SKM-1 (cell line): ENCODE measurements around the gene MEIS1.

Experiments
- DNase-seq: peaks from one replicate; lab custom pipeline; 2025; ENCODE audit not compliant: unreplicated experiment; lab: John Stamatoyannopoulos, UW

MEIS1 gene

DNA sequence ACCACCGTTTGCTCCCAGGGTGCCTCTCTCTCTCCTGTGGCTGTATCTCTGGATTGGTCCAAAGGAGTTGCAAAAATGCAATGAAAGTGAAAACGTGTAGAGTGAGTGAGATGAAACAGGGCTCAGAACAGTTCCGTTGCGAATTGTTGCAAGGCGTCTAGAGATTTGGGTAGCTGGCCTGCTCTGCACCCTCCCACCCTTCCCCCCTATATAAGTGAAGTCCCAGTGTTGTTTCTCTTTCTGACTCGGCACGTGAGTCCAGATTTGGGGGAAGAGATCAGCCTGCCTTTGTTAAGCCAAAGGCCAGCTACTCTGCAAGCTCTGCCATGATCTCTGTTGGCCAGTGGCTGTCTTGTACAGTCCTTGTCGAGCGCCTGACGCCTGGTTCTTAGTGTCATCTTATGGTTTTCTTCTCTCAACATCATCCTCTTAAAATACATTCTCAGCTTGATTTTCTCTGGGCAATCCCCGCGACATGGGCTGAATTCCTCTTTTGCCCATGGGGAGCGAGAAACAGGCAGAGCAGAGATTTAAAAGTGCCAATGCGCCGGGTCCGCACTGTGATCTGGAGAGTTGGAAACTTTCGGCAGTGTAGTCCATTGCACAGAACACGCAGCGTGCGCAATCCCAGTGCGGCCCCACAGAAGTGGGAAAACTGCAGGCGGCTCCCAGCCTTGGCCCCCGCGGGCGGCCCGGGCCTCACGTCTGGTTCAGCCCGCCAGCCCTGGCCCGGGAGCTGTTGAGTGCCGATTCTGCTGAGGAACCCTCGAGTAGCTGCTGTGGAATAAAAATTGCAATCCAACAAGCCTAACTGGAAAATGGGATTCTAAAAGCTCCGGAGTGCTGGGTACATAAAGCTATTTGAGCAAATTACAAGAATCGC lies 9.3 kb downstream of the MEIS1 start:
- DNase-seq = no peak

GRCh38 chr2:66445076-66445924 lies 10.4 kb downstream of the MEIS1 start:
- no peak for DNase-seq

DNA sequence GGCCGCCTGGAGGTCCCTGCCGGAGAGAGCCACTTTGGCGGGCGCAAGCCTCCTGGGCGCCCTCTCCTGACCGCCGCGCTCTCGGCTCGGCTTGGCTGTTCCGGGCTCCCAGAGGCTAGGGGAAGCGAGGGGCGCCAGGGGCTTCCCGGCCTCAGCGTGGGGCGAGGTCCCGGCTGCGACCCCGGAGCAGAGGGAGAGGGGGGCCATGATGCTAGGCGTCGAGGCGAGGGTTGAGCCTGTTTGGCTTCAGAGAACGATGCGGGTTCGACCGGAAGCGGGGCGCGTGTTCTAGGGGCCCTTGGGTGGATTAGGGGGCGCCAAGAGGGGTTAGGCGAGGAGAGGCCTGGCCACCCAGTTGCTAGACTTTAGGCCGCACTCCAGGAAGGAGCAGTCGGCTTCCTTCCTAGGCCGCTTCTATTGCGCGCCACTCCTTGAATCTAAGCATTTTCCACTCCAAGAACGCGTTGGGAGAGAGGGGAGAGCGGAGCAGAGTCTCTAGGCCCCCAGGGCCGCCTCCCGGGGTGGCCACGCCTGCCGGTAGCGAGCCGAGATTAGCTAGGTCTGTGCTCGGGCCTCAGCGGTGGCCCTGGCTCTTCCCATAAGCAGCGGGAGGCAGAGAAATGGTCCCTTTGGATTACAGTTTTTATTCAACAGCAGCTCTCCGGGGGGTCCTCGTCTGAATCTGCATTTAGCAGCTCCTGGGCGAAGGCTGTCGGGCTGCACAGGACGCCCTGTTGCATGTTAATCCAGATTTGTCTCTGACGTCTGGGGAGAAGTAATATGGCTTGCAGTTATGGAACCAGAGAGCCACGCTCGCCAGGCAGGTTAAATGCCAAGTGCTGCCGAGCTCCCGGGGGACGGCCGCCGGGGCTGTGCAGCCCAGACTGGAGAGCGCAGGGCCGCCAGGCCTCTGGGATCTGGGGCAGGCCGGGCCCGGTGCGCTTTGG lies 11.3 kb downstream of the MEIS1 start:
- DNase-seq = no peak

DNA sequence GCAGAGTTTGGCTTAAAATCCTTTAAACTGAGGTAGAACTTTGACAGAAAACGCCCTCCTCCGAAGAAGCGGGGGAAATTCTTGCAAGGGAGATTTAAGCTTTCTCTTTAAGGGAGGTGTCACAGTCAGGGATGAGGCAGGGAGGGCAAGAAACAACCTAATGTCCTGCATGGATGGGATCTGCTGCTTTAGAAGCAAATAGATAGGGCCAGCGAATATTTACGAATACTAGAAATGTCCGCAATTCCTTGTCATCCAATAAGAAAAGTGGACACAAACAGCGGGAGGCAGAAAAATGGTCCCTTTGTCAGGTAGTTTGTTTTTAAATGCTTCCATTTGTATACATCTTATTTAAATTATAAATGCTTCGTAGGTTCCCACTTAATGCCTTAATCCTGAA lies 12.0 kb downstream of the MEIS1 start:
- DNase-seq = no peak

GRCh38 chr2:66447677-66448076 lies 12.8 kb downstream of the MEIS1 start:
- no peak for DNase-seq

DNA sequence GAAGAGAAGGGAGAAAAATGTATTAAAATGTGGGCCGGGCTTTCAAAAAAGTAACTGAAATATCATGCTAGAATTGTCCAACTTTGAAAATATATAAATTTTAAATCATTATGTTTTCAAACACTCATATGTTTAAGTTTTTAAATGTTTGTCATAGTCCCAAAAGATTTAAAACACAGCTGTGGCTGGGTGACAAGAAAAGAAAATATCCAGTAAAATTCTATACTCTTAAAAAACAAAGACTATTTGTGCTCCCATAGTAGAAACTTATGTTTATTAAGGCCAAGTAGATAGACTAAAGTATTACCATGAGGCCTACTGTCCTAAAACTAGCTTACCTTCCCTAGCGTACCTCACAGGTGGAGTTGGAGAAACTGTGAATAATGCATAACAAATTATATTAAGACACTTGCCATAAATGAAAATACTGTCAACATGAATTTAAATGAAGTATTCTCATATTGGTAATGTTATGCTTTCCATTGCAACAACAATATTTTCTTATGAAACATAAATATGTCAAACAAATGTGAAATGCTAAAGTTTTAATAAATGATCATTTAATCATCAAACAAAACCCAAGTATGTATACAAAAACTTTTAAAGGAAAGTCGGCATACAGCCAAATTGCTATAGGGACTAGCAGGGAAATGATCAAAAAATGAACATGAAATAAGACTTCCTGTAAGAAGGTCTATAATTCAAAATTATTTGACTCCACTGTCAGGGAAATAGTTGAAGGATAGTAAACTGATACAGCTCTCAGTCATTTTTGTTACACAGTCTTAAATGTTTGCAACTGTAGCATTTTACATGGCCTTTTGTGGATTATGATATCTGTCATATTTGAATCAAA lies 13.4 kb downstream of the MEIS1 start:
- no peak for DNase-seq

DNA sequence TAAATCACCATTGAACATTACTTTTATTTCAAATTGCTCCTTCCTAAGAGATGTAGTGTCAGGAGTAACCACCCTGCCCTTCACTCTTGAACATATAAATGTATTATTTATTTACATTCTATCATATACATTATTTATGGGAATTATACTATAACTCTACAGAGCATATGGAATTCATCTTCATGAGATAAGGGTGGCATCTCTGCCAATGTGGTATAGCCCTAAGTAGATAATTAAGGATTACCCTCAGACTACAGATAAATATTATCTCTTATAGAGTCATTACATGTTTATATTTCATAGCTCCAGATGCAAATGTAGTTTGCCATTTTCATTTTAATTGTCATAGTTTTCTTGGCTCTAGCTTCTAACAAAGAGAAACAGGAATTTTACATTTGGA lies 17.3 kb downstream of the MEIS1 start:
- DNase-seq = no peak

DNA sequence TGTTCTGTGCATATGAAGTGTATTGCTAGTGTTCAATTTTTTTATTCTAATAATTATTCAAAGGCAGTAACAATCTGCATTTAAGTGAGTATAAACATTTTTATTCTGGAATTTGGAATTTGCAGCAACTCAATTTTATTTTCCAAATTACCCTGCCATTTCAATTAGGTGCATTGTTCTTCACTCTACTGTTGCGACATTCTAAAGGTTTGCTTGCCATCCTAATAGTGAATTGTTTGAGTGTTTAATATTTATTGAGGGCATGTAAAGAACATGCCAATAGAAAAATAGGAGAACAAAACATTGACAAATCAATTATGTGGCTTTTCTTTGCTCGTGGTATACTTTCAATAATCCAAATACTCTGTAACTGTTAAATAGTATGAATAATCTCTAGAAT lies 18.0 kb downstream of the MEIS1 start:
- DNase-seq = no peak

GRCh38 chr2:66455490-66455889 lies 20.6 kb downstream of the MEIS1 start:
- no peak for DNase-seq

DNA sequence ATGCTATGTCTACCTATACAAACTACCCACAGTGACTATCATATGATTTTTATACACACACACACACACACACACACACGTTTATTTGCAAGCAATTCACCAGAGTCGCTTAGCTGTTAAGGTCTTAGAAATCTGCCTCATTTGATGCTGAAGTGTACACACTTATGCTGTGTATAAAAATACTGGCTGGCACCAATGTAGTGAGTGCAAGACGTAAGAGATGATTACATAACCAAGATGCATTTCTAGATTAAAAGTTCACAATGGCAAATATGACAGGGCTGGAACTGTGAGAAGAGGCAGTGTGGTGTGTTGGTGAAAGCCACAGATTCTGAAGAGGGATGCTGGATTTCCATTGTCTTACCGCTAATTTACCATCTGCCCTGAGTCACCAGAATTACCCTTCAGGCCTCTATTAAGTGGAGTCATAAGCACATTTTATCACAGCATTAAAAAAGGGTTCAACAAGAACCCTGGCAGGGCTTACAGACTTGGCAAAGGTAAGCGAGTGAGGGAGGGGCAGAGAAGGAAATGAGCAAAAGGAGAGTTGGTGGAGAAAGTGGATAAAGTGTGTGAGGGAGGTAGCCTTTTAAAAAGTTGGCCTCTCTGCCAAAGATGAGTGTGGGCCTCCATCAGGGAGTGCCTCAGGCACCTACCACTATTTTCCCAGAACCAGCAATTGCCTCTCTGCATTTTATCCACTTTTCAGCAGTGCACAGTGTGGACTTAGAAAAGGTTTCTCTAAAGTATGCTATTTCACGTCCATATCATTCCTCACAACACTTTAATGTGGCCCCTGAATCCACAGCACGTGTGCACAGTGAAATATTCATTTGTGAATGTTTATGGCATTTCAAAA lies 21.5 kb downstream of the MEIS1 start:
- DNase-seq = no peak

DNA sequence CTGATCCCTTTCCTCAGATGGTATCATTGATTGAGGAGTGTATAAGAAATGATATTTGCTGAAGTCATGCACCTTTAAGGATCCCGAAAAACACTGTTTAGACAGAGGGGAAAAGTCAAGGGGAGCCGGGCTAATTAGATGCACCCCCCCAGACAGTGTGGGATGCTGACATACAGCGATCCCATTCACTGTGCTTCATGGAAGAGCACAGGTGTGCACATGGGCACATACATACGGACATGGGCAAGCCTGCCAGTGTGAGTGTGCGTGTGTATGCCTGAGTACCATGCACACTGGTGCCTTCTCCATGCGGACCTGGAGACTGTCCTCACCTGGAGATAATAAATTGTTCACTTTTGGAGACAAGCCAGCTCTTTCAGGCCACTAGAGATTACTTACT lies 22.6 kb downstream of the MEIS1 start:
- DNase-seq = no peak

GRCh38 chr2:66460031-66460430 lies 25.1 kb downstream of the MEIS1 start:
- DNase-seq = no peak

GRCh38 chr2:66461001-66461663 lies 26.2 kb downstream of the MEIS1 start:
- DNase-seq = no peak

DNA sequence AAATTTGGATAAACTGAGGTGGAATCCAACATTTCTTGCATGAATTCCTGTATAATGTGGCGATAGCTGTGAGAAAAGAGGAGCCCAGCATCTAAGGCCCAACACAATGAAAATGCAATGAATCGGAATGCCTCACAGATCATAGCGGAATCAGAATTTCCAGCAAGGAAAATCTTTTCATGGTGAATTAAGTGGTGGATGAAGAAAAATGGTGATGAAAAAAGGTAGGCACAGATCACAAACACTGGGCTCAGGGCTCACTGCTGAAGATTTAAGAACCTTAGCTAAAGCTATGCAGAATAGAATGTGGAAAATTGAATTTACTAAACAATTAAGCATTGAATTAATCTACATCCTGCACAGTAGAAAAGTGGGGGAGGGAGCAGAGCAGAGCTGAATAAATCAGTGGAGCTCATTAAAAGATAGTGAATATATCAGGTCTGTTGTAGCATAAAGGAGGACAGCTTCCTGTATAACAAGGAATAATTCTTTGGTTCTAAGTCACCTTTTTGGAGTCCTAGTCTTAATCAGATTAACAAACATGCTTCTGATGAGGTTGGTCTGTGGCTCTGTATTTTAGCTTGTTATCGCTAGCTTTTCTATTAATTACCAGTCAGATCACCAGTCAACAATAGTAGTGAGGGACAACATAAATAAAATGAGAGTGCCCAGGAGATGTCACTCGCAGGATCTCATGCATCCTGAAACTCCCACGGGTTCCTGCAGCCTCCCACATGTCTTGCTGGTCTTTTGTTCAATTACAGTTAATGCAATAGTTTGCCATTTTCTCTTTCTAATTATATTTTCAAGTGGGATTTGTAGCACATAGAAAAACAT lies 27.0 kb downstream of the MEIS1 start:
- DNase-seq = no peak

GRCh38 chr2:66462501-66462825 lies 27.5 kb downstream of the MEIS1 start:
- no peak for DNase-seq

- no peak for DNase-seq
These were observed 28.4 kb downstream of the MEIS1 start for GRCh38 chr2:66463206-66463755.

DNA sequence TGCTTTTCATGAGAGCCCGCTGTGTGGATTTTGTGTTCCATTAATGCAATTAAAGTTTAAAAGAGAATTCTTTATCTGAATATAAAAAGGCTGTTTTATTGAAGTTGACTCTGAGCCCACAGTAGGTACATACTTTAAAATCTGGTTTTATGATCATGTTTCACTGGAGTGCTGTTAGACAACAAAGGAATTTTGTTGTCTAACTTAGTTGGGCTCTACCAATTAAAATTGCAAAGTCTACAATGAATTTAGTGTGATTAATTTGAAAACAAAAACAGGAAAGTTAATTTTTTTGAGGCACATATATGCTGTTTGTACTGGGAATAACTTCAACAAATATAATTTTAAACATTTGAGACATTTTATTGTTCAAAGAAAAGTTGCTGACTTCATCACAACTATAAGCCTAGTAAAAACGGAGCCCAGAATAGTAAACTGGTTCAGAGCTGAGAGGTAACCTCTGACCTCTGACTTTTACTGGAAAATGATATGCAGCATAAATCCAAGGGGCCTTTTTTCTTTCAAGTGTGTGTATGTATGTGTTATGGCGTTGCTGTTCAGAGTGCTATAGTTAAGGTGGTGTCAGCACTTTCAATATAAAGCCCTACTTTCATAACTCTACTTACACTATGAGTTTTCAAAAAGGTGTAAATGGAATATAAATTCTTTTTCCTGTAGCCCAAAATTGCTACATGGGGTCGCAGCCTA lies 30.2 kb downstream of the MEIS1 start:
- no peak for DNase-seq
